ENCODE measurements around the gene TYSND1.

GRCh38 chr10:70145166-70145665 is 1.3 kb downstream of the TYSND1 start:
- TF ChIP-seq CTCF (IDR thresholded peaks at IDR 0.05) (no peak), ZFX (IDR thresholded peaks at IDR 0.05; ENCODE audit: borderline replicate concordance) (no peak)
